HepG2 (cell line): Measurements from ENCODE around the gene CFAP54. TPM values are rescaled to one million over a fixed set of nuclear protein-coding genes. Genes with fewer than 3 reads are reported as not detected.

Source experiments
- ATAC-seq: fragments of 200-7000 bp; cut with Tn5 transposase; 3 replicates; pipeline ENCODE4 v1.9.1; 2020; ENCODE audit warnings: mild to moderate bottlenecking, moderate library complexity
- BruUV-seq: library from RNA; stranded (reverse); fragments of 400-500 nt; replicated peaks from 2 replicates; lab custom pipeline; 2021; lab: Mats Ljungman, UMichigan
- CTCF ChIA-PET: fragments of 300-600 bp; formaldehyde crosslinking; extraction: SDS; loops from one replicate; lab custom pipeline; 2021; ENCODE audit warnings: low total read pairs, inconsistent platforms, low intra/inter-chr PET ratio; lab: Yijun Ruan, JAX
- POLR2A ChIA-PET: fragments of 350-600 bp; sonication (Branson Sonifier 250); formaldehyde crosslinking; loops from one replicate; lab custom pipeline; 2020; ENCODE audit warnings: antibody characterized with exemption, inconsistent platforms; lab: Yijun Ruan, JAX
- DNase-seq: peaks from one replicate; pipeline ENCODE4 v3.0.0-alpha.2; 2015; ENCODE audit warnings: low spot score
- FAIRE-seq: peaks from 3 replicates; lab custom pipeline; 2011; peaks lifted over from hg19 to GRCh38; lab: Jason Lieb, UNC
- H2AFZ ChIP-seq: one replicate; pipeline ENCODE4 v1.6.1; 2011; ENCODE audit warnings: low read length, inconsistent platforms
- H3K27ac ChIP-seq: fragments of 300-600 bp; 3 replicates; pipeline ENCODE4 v1.8.0; 2011; ENCODE audit warnings: mixed run types, mild to moderate bottlenecking, mixed read lengths, low read length, inconsistent platforms; ENCODE audit not compliant: insufficient read depth; ENCODE audit errors: extremely low read length
- H3K27me3 ChIP-seq, 2 experiments: fragments of 200-600 bp in 1 of 2; 2 replicates in 1 of 2; 3 replicates in 1 of 2; pipeline versions ENCODE4 v1.6.0 to v1.8.0; 2011; ENCODE audit warnings: low read length in 2 of 2, mild to moderate bottlenecking in 2 of 2, moderate library complexity in 2 of 2, inconsistent platforms in 1 of 2; ENCODE audit not compliant: insufficient read depth in 2 of 2, control insufficient read depth in 1 of 2
- H3K36me3 ChIP-seq, 2 experiments: fragments of 200-600 bp in 1 of 2; replicated peaks in 1 of 2; 2 replicates in 1 of 2; 3 replicates in 1 of 2; pipeline versions ENCODE4 v1.5.1 to v1.8.0; 2011; ENCODE audit warnings: low read length in 2 of 2, inconsistent platforms in 1 of 2; ENCODE audit not compliant: insufficient read depth in 2 of 2, control insufficient read depth in 1 of 2
- H3K4me1 ChIP-seq: 2 replicates; pipeline ENCODE4 v1.5.1; 2012; ENCODE audit warnings: low read length, inconsistent platforms; ENCODE audit not compliant: insufficient read depth
- H3K4me2 ChIP-seq: 2 replicates; pipeline ENCODE4 v1.6.0; 2011; ENCODE audit warnings: low read depth, low read length, inconsistent platforms
- H3K4me3 ChIP-seq, 3 experiments: fragments of 200-600 bp in 1 of 3; sonication (generic), shearing (Covaris generic) in 1 of 3; replicated peaks in 1 of 3; 2 replicates each; pipeline ENCODE4 v1.5.1; 2011 to 2016; ENCODE audit warnings: low read length in 3 of 3, inconsistent platforms in 2 of 3, low read depth in 2 of 3, mild to moderate bottlenecking in 2 of 3, control low read depth in 1 of 3, mixed read lengths in 1 of 3; ENCODE audit not compliant: insufficient read depth in 1 of 3
- H3K79me2 ChIP-seq: one replicate; pipeline ENCODE4 v1.6.1; 2011; ENCODE audit warnings: low read length, inconsistent platforms; ENCODE audit not compliant: insufficient read depth
- H3K9ac ChIP-seq: 2 replicates; pipeline ENCODE4 v1.6.0; 2011; ENCODE audit warnings: mild to moderate bottlenecking, low read depth, low read length, inconsistent platforms; ENCODE audit not compliant: insufficient read depth
- H3K9me3 ChIP-seq: 2 replicates; pipeline ENCODE4 v1.5.1; 2012; ENCODE audit warnings: mild to moderate bottlenecking, low read length
- H4K20me1 ChIP-seq: 2 replicates; pipeline ENCODE4 v1.6.0; 2011; ENCODE audit warnings: inconsistent platforms, mild to moderate bottlenecking, low read length, moderate library complexity; ENCODE audit not compliant: insufficient read depth
- AGO1 ChIP-seq: fragments of 200-400 bp; formaldehyde crosslinking; IDR thresholded peaks from 2 replicates; pipeline ENCODE4 v1.6.1; 2017; ENCODE audit warnings: mild to moderate bottlenecking, low read depth, low read length, moderate library complexity; ENCODE audit not compliant: poor library complexity, severe bottlenecking
- HCFC1 ChIP-seq: fragments of 150-350 bp; IDR thresholded peaks from 2 replicates; pipeline ENCODE4 v1.6.1; 2014; ENCODE audit warnings: low read depth, low read length
- ISX ChIP-seq: sonication (generic); formaldehyde crosslinking; conservative IDR thresholded peaks from 2 replicates; pipeline ENCODE4 v1.5.0; 2020; ENCODE audit warnings: missing genetic modification reagents
- MEIS1 ChIP-seq: sonication (generic); formaldehyde crosslinking; IDR thresholded peaks from 2 replicates; pipeline ENCODE4 v1.9.0; 2021; ENCODE audit warnings: mild to moderate bottlenecking, missing genetic modification reagents, moderate library complexity, borderline replicate concordance
- MXI1 ChIP-seq: IDR thresholded peaks from 3 replicates; pipeline ENCODE4 v1.6.1; 2012; ENCODE audit warnings: low read depth, low read length, inconsistent platforms, borderline replicate concordance
- POLR2AphosphoS2 ChIP-seq: IDR thresholded peaks from 2 replicates; pipeline ENCODE4 v1.6.1; 2011; ENCODE audit warnings: low read depth, low read length, improper control_type of control experiment
- THAP8 ChIP-seq: sonication (generic); formaldehyde crosslinking; IDR thresholded peaks from 2 replicates; pipeline ENCODE4 v1.5.1; 2020; ENCODE audit warnings: missing genetic modification reagents, mild to moderate bottlenecking, borderline replicate concordance
- ZBTB25 ChIP-seq: IDR thresholded peaks from 2 replicates; pipeline ENCODE4 v1.6.1; 2018; ENCODE audit warnings: missing genetic modification reagents
- ZNF101 ChIP-seq: sonication (generic); formaldehyde crosslinking; IDR thresholded peaks from 2 replicates; pipeline ENCODE4 v1.4.0; 2020; ENCODE audit warnings: mild to moderate bottlenecking, low read depth, missing genetic modification reagents, borderline replicate concordance
- ZNF318 ChIP-seq: sonication (generic); formaldehyde crosslinking; IDR thresholded peaks from 2 replicates; pipeline ENCODE4 v1.4.0; 2020; ENCODE audit warnings: mild to moderate bottlenecking, missing genetic modification reagents
- ZNF580 ChIP-seq: IDR thresholded peaks from 2 replicates; pipeline ENCODE4 v1.6.1; 2016; ENCODE audit warnings: low read depth, borderline replicate concordance
- ZNF660 ChIP-seq: sonication (generic); formaldehyde crosslinking; IDR thresholded peaks from 2 replicates; pipeline ENCODE4 v1.5.1; 2020; ENCODE audit warnings: mild to moderate bottlenecking, low read depth, missing genetic modification reagents, borderline replicate concordance
- ZNF670 ChIP-seq: sonication (generic); formaldehyde crosslinking; IDR thresholded peaks from 2 replicates; pipeline ENCODE4 v1.8.0; 2022; ENCODE audit warnings: mild to moderate bottlenecking, missing genetic modification reagents, borderline replicate concordance
- WGBS: methylation state at CpG from one replicate; pipeline ENCODE4 v1.1.6; 2017; ENCODE audit warnings: low lambda C conversion rate; 5-methylcytosine and 5-hydroxymethylcytosine counted together
- in situ Hi-C: cut with HindIII; loops from 2 replicates; pipeline ENCODE4 v1.10.0; 2017; ENCODE audit warnings: low pct_unique_long_range_greater_than_20kb; ENCODE audit not compliant: extremely low pct_ligation_motif_present
- intact Hi-C: fragments of 100-400 bp; cut with micrococcal nuclease; formaldehyde crosslinking; loops from one replicate; pipeline ENCODE4 v1.10.0; 2022; ENCODE audit not compliant: unreplicated experiment
- polyA plus RNA-seq, 8 experiments: library from polyadenylated mRNA; depleted of rRNA in 3 of 8; stranded (reverse) in 7 of 8; unstranded in 1 of 8; fragments of >200 nt; fragmentation: Illumina TruSeq in 4 of 8; extraction: Trizol in 4 of 8; gene quantifications; 2 replicates each; pipeline versions ENCODE4 v1.2.1 to v1.2.3, GENCODE V29; 2011 to 2016; ENCODE audit warnings: low read depth in 4 of 8, missing spikeins in 1 of 8, mixed read lengths in 1 of 8; ENCODE audit not compliant: insufficient read depth in 1 of 8
- total RNA-seq, 5 experiments: library from RNA; depleted of rRNA; stranded (reverse); fragments of >200 nt; fragmentation: Illumina TruSeq; extraction: Trizol; gene quantifications; 2 replicates each; pipeline ENCODE4 v1.2.3, GENCODE V29; 2016; ENCODE audit warnings: low read depth in 1 of 5

Gene CFAP54
- total and polyA plus RNA-seq, 2 of the 13 experiments (the other 11 are each of a cell fraction or from before 2014, with no cell fraction given): not detected

DNA sequence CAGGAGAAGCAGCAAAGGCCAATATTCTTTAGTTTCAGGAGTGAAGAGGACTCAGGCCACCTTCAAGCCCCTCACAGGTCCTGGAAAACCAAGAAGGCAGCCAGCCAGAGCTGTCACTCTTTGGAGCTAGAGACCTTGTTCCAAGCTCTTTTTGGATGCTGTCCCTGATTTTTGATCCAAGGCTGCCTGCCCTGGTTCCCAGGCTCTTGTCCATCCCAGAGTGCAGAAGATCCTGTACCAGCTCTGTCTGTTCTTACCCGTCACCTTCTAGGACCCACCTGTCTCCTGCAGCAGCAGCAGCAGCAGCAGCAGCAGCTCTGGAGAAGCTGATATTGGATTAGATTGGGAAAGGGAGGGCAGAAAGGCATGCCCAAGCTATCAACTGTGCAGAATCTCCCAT, 260.6 kb downstream of the CFAP54 start:
- ATAC-seq: no peak
- TF ChIP-seq ISX (CRISPR knock-in tag) (no peak), THAP8 (CRISPR knock-in tag) (no peak), ZNF101 (CRISPR knock-in tag) (no peak), ZBTB25 (CRISPR knock-in tag) (no peak), MEIS1 (no peak), AGO1 (no peak), ZNF318 (CRISPR knock-in tag) (no peak), ZNF660 (CRISPR knock-in tag) (no peak), MXI1 (no peak), ZNF580 (CRISPR knock-in tag) (no peak), ZNF670 (CRISPR knock-in tag) (no peak), POLR2AphosphoS2 (no peak), HCFC1 (no peak)

More for the DNA sequence above, 260.6 kb downstream of the CFAP54 start:
- H3K4me2 ChIP-seq: no peak overlapping the region
- DNase-seq: no peak
- H3K4me3 ChIP-seq: no peak overlapping the region
- FAIRE-seq: no peak
- CTCF ChIA-PET: no interaction called here
- intact Hi-C loops (no loop called here), in situ Hi-C loops (no loop called here)
- H3K27me3 ChIP-seq: no peaks in the 10 kb centered on the region
- H3K9ac ChIP-seq: no peak overlapping the region
- no peak overlapping the region for H2AFZ ChIP-seq
- WGBS: no CpG with 5 or more reads among the region's 1 CpG
- POLR2A ChIA-PET: no interaction called here
- BruUV-seq: no TSS peak
- no peaks in the 10 kb centered on the region for H3K9me3 ChIP-seq
- H3K27ac ChIP-seq: no peak overlapping the region
- H3K36me3 ChIP-seq: no peaks in the 10 kb centered on the region
- H3K4me1 ChIP-seq: no peaks in the 10 kb centered on the region
- no peaks in the 10 kb centered on the region for H4K20me1 ChIP-seq
- H3K79me2 ChIP-seq: no peaks in the 10 kb centered on the region
